ENCODE results near the gene ADGRB2. TPM values are rescaled to one million over a fixed set of nuclear protein-coding genes. Genes with fewer than 3 reads are reported as not detected.
A peak's percentile ranks its signal among the peaks of the same experiment; 100 is the strongest.

The ADGRB2 gene
- total RNA-seq, 2 donors from 2014 or later: 0.24 to 4.5 TPM

DNA sequence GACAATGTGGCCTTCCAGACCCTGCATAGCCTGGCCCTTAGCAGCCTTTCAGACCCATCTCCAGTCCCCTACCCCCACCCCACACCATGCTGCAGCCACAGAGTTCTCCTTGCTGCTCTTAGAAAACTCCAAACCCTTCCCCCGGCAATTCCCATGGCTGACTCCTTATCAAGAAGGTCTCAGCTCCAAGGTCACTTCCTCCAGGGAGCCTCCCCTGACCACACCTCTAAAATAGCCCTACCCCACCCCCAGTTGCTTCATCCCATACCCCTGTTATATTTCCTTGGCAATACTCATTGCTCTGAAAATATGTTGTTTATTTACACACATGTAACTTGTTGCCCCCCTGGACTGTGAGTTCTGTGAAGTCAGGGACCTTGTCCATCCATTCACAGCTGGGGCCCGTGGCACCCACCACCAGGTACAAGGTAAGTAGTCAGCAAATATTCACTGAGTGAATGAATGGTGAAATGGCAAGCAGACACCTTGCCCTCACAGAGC is 4.3 kb upstream of the ADGRB2 start:
- Mint-ChIP-seq H3K4me3 (peak overlapping the region; percentile 43), H3K27me3 (peaks cover 9% of the 10 kb centered on the region), H3K36me3 (ENCODE audit: low read depth) (peaks cover 6% of the 10 kb centered on the region), H3K9me3 (no peaks in the 10 kb centered on the region), H3K4me1 (peaks cover 34% of the 10 kb centered on the region), H3K27ac (peak overlapping the region; percentile 89)
- no peak for ATAC-seq (replicated peaks)

DNA sequence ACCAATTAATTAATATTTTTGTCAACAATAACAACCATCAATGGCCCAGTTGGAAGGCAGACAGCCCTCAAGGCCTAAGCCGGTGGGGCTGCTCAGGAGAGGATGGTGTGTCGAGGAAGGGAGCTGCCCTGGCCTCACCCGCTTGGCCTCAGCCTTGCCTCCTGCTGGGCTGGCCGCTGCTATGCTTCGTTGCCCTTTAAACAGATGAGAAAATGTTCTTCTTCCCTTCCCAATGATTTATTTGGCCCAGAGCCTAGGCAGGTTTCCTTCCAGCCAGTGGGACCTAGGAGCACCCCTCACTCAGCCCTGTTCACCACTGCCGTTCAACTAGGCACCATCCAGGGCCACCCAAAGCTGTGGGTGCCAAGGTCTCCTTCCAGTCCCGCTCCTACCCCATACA is 3.1 kb upstream of the ADGRB2 start:
- Mint-ChIP-seq H3K4me1 (peaks cover 28% of the 10 kb centered on the region), H3K4me3 (no peak overlapping the region), H3K27ac (no peak overlapping the region), H3K36me3 (ENCODE audit: low read depth) (peaks cover 3% of the 10 kb centered on the region), H3K27me3 (peaks cover 10% of the 10 kb centered on the region), H3K9me3 (no peaks in the 10 kb centered on the region)
- no peak for ATAC-seq (replicated peaks)

DNA sequence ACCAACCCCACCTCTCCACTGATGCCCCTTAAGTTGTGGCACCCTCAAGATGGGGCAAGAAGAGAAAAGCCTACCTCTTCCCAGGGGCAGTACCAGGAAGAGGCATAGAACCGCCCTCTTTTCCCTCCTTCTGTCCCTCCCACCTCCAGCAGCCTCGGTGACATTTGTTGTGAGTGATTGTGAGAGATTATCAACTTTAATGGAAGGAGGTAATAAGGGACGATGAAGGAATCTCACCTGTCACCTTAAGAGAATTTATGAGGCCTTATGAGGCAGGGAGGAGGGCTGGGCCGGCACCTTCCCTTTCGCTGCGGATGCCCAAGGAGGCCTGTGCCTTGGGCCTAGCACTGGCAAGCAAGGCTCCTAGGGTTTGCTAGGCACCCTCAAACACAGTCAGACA is 1.4 kb upstream of the ADGRB2 start:
- ATAC-seq (replicated peaks): no peak
- Mint-ChIP-seq H3K4me3 (no peak overlapping the region), H3K27me3 (peaks cover 9% of the 10 kb centered on the region), H3K4me1 (peaks cover 16% of the 10 kb centered on the region), H3K36me3 (ENCODE audit: low read depth) (no peaks in the 10 kb centered on the region), H3K27ac (no peak overlapping the region), H3K9me3 (no peaks in the 10 kb centered on the region)

- H3K27ac Mint-ChIP-seq: no peak overlapping the region
- H3K4me1 Mint-ChIP-seq: peaks cover 16% of the 10 kb centered on the region
- no peaks in the 10 kb centered on the region for H3K9me3 Mint-ChIP-seq
- H3K27me3 Mint-ChIP-seq: peaks cover 9% of the 10 kb centered on the region
- ATAC-seq (replicated peaks): no peak
- no peaks in the 10 kb centered on the region for H3K36me3 Mint-ChIP-seq (ENCODE audit: low read depth)
- H3K4me3 Mint-ChIP-seq: peak overlapping the region; percentile 73
Measured at GRCh38 chr1:31765041-31765467, 914 bp upstream of the ADGRB2 start.

DNA sequence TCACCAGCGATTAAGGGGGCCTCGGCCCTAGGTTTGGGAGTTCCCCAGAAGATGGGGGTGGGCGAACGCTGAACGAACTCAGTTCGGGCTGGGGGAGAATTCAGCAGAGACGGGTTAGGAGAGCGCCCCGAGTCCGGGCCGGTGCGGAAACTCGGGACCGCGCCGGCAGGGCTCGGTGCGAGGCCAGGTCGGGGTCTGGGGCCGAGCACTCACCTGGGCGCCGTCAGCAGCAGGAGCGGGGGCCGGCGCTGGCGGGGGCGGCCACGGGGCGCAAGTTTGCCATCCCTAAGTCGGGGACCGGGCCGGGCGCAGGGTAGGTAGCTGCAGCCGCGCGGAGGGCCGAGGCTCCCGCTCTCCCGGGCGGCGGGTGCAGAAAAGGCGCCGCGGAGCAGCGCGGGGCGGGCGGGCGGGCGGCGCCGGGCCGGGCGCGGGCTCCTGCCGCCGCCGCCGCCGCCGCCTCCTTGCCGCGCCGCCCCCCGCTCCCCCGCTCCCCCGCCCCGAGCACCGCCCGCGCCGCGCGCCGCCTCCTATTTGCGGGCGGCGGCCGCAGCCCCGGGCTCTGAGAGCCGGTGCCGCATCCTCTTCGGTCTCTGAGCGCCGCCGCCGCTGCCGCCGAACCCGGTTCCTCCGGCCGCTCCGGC is 349 bp downstream of the ADGRB2 start:
- Mint-ChIP-seq H3K36me3 (ENCODE audit: low read depth) (no peaks in the 10 kb centered on the region), H3K27me3 (peaks cover 9% of the 10 kb centered on the region), H3K27ac (no peak overlapping the region), H3K4me1 (peaks cover 7% of the 10 kb centered on the region), H3K4me3 (peak overlapping the region; percentile 67), H3K9me3 (no peaks in the 10 kb centered on the region)
- peak; percentile 28 for ATAC-seq (replicated peaks)

DNA sequence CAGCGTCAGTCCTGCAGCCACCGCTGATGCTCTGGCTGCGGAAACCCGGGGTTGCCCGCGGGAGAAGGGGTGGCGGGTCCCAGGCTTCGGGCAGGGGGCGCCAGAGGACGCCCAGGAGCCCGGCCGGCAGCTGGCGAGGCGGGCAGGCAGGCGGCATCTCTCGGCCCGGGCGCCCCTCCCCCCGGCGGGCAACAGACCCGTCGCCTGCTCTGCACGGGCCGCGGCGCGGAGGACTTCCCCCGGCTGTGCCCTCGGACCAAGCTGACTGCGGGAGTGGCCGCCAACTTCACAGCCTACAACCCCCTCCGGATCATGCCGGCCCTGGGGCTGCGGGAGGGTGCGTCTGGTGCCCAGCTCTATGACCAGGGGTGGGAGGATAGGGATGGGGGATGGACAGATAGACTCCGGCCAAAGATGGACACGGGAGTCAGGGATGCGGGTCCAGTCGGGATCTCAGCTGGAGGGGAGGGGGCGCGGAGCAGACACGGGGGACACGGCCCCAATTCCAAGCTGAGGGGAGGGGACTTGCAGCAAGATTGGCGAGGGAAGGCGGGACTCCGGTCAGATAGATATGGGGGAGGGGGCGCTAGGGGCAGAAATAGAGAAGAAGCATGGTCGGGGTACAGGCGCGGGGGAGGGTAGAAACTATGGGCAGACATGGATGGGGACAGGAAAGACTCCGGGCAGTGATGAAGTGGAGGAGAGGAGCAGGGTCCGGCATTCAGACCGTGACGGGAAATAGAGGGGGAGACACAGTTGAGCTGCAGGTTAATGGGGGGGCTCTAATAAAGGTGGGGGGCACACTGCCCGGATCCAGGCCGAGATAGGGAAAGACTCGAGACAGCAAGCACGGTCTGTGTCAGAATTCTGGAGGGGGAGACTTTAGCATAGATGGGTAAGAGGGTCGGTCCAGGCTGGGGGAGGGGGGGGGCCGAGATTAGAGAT is 1.1 kb downstream of the ADGRB2 start:
- Mint-ChIP-seq H3K4me3 (peak overlapping the region; percentile 67), H3K27me3 (peaks cover 9% of the 10 kb centered on the region), H3K4me1 (no peaks in the 10 kb centered on the region), H3K9me3 (no peaks in the 10 kb centered on the region), H3K36me3 (ENCODE audit: low read depth) (no peaks in the 10 kb centered on the region), H3K27ac (no peak overlapping the region)
- peak; percentile 72 for ATAC-seq (replicated peaks)

GRCh38 chr1:31762323-31762722 is 1.8 kb downstream of the ADGRB2 start:
- Mint-ChIP-seq H3K36me3 (ENCODE audit: low read depth) (no peaks in the 10 kb centered on the region), H3K4me1 (no peaks in the 10 kb centered on the region), H3K9me3 (no peaks in the 10 kb centered on the region), H3K27me3 (peaks cover 9% of the 10 kb centered on the region), H3K27ac (no peak overlapping the region), H3K4me3 (peak overlapping the region; percentile 67)
- ATAC-seq (replicated peaks): no peak

- H3K4me1 Mint-ChIP-seq: no peaks in the 10 kb centered on the region
- no peak for ATAC-seq (replicated peaks)
- no peaks in the 10 kb centered on the region for H3K36me3 Mint-ChIP-seq (ENCODE audit: low read depth)
- H3K4me3 Mint-ChIP-seq: peak overlapping the region; percentile 67
- no peak overlapping the region for H3K27ac Mint-ChIP-seq
- H3K27me3 Mint-ChIP-seq: peaks cover 9% of the 10 kb centered on the region
- no peaks in the 10 kb centered on the region for H3K9me3 Mint-ChIP-seq
Measured at GRCh38 chr1:31761883-31762282, 2.3 kb downstream of the ADGRB2 start.

- Mint-ChIP-seq H3K27me3 (peaks cover 9% of the 10 kb centered on the region), H3K36me3 (ENCODE audit: low read depth) (no peaks in the 10 kb centered on the region), H3K4me1 (no peaks in the 10 kb centered on the region), H3K4me3 (peak overlapping the region; percentile 67), H3K27ac (no peak overlapping the region), H3K9me3 (no peaks in the 10 kb centered on the region)
- peak; percentile 40 for ATAC-seq (replicated peaks)
Measured at GRCh38 chr1:31760471-31761470, 3.4 kb downstream of the ADGRB2 start.

DNA sequence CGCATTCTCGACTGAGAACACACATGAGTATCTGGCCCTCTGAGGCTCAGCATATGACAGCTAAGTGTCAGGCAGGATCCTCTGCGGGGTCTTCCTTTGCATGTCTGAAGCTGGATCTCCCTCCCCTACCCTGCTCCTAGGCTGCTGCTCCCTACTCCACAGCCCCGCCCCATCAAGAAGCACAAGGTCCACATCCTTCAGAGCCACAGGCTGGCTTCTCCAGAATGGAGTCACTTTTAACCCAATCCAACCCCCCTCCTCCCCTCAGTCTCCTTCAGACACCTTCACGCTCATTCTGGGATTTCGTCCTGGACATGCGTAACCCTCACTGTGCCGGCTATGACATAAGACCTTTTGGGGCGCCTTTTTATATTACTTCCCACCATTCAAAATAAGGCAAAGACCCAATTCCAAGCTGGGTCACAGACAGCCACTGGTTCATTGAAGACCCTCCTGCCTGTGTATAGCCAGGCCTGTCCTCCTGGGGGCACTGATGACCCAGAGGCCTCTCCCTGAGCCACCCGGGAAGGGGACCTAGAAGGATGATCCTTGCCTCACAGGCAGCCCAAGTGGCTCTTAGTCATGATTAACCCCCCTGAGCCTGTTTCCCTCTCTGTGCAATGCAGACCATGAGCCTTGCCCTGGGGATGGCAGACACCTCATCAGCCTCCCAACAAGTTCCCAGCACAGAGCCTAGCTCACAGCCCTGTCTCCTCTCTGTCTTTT is 4.7 kb downstream of the ADGRB2 start:
- H3K27ac Mint-ChIP-seq: no peak overlapping the region
- H3K4me1 Mint-ChIP-seq: no peaks in the 10 kb centered on the region
- ATAC-seq (replicated peaks): no peak
- H3K27me3 Mint-ChIP-seq: peaks cover 6% of the 10 kb centered on the region
- H3K9me3 Mint-ChIP-seq: no peaks in the 10 kb centered on the region
- no peaks in the 10 kb centered on the region for H3K36me3 Mint-ChIP-seq (ENCODE audit: low read depth)
- H3K4me3 Mint-ChIP-seq: peak overlapping the region; percentile 67

- Mint-ChIP-seq H3K27me3 (peaks cover 6% of the 10 kb centered on the region), H3K36me3 (ENCODE audit: low read depth) (no peaks in the 10 kb centered on the region), H3K4me1 (no peaks in the 10 kb centered on the region), H3K9me3 (no peaks in the 10 kb centered on the region), H3K27ac (no peak overlapping the region), H3K4me3 (no peak overlapping the region)
- ATAC-seq (replicated peaks): no peak
Measured at GRCh38 chr1:31758823-31759222, 5.3 kb downstream of the ADGRB2 start.

DNA sequence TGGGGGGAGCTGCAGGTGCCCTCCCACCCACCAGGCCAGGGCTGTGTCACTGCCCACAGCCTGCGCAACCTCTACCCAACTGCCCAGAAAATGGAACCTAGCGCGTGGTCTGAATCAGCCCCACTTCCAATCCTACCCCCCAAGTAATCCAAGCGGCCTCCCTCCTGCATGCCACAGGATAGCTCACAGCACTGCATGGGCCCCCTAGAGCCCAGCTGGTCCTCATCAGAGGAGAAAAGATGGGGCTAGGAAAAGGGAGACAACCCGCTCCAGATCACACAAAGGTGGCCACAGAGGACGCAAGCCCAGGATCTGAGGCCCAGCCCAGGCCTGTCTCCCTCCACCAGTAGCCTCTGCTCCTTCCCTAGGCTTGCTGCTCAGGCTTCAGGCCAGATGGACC is 6.2 kb downstream of the ADGRB2 start:
- no peak overlapping the region for H3K4me3 Mint-ChIP-seq
- H3K27ac Mint-ChIP-seq: no peak overlapping the region
- no peak for ATAC-seq (replicated peaks)
- H3K27me3 Mint-ChIP-seq: peaks cover under 1% of the 10 kb centered on the region
- no peaks in the 10 kb centered on the region for H3K36me3 Mint-ChIP-seq (ENCODE audit: low read depth)
- no peaks in the 10 kb centered on the region for H3K4me1 Mint-ChIP-seq
- no peaks in the 10 kb centered on the region for H3K9me3 Mint-ChIP-seq

GRCh38 chr1:31757204-31757679 is 6.9 kb downstream of the ADGRB2 start:
- H3K4me1 Mint-ChIP-seq: no peaks in the 10 kb centered on the region
- H3K9me3 Mint-ChIP-seq: no peaks in the 10 kb centered on the region
- H3K27ac Mint-ChIP-seq: no peak overlapping the region
- no peak overlapping the region for H3K4me3 Mint-ChIP-seq
- H3K36me3 Mint-ChIP-seq (ENCODE audit: low read depth): no peaks in the 10 kb centered on the region
- no peaks in the 10 kb centered on the region for H3K27me3 Mint-ChIP-seq
- no peak for ATAC-seq (replicated peaks)
